ENCODE data around the gene TESMIN.

TESMIN gene

GRCh38 chr11:68658097-68658496 is 93.2 kb downstream of the TESMIN start:
- no peak for DNase-seq
